Lung (tissue), 16 donors: Measurements from ENCODE around the gene EPB41L4A. TPM values are rescaled to one million over a fixed set of nuclear protein-coding genes. Genes with fewer than 3 reads are reported as not detected.
"Not testable (repeated sequence)": the region's sequence is repeated elsewhere in the genome, so short reads cannot be mapped to it uniquely, and the experiment has no call there.

Source experiments
- ATAC-seq: fragments of 200-7000 bp; cut with Tn5 transposase; one replicate; pipeline ENCODE4 v1.9.1; 2020; ENCODE audit warnings: moderate number of reproducible peaks; ENCODE audit not compliant: insufficient read depth, low FRiP score
- DNase-seq, 3 donors: peaks; one replicate each; pipeline ENCODE4 v3.0.0-alpha.2; 2013 to 2017
- H3K27ac ChIP-seq, 2 donors: one replicate each; pipeline ENCODE4 v1.5.1; 2013; ENCODE audit warnings: mild to moderate bottlenecking in 2 of 2, moderate library complexity in 2 of 2, control low read depth in 1 of 2, inconsistent platforms in 1 of 2, low read depth in 1 of 2, low read length in 1 of 2
- H3K27me3 ChIP-seq, 3 donors: one replicate each; pipeline ENCODE4 v1.5.1; 2013; ENCODE audit warnings: low read length in 2 of 3; ENCODE audit not compliant: control insufficient read depth in 3 of 3, insufficient read depth in 3 of 3
- H3K36me3 ChIP-seq, 4 donors: one replicate each; pipeline ENCODE4 v1.5.1; 2013; ENCODE audit warnings: low read length in 4 of 4, mild to moderate bottlenecking in 1 of 4, moderate library complexity in 1 of 4; ENCODE audit not compliant: control insufficient read depth in 4 of 4, insufficient read depth in 4 of 4
- H3K4me1 ChIP-seq, 5 donors: one replicate each; pipeline ENCODE4 v1.5.1; 2013; ENCODE audit warnings: low read length in 5 of 5, mild to moderate bottlenecking in 2 of 5, moderate library complexity in 1 of 5; ENCODE audit not compliant: control insufficient read depth in 5 of 5, insufficient read depth in 5 of 5
- H3K4me3 ChIP-seq: one replicate; pipeline ENCODE4 v1.5.1; 2013; ENCODE audit warnings: mild to moderate bottlenecking, control low read depth, moderate library complexity
- H3K9ac ChIP-seq, 2 donors: one replicate each; pipeline ENCODE4 v1.5.1; 2013; ENCODE audit warnings: low read length in 2 of 2, control low read depth in 1 of 2; ENCODE audit not compliant: insufficient read depth in 1 of 2
- H3K9me3 ChIP-seq, 4 donors: one replicate each; pipeline ENCODE4 v1.5.1; 2013; ENCODE audit warnings: low read length in 3 of 4, mild to moderate bottlenecking in 1 of 4, moderate library complexity in 1 of 4; ENCODE audit not compliant: control insufficient read depth in 4 of 4, insufficient read depth in 3 of 4
- CTCF ChIP-seq: IDR thresholded peaks from 2 replicates; pipeline ENCODE4 v1.5.1; 2012; ENCODE audit warnings: mild to moderate bottlenecking; ENCODE audit errors: control extremely low read depth, extremely low read depth
- WGBS, 2 donors: extraction: QIAGEN DNeasy Blood & Tissue Kit; methylation state at CpG; one replicate each; pipeline ENCODE4 v1.1.7; 2013; 5-methylcytosine and 5-hydroxymethylcytosine counted together
- long read RNA-seq, 5 donors: transcript quantifications; one replicate each; lab custom pipeline, GENCODE V29; 2026
- polyA plus RNA-seq, 2 donors: library from polyadenylated mRNA; stranded (reverse); fragments of 200-250 nt; gene quantifications; one replicate each; pipeline ENCODE4 v1.2.1, GENCODE V29; 2013
- total RNA-seq, 2 donors: library from RNA; depleted of rRNA in 1 of 2; stranded (reverse); fragments of >200 nt in 1 of 2; gene quantifications; one replicate each; pipeline ENCODE4 v1.2.1, GENCODE V29; 2014 to 2021
- donor health status: control.
- donor health status: control.
- donor health status: Bipolar disorder and iron deficiency.
- donor health status: healthy.
- donor health status: DM: yes; HTN: yes; CAD: no.

EPB41L4A gene
- total RNA-seq: 10 to 100 TPM; 23.0 to 44.5 TPM
- 1 to 10 TPM; 4.6 to 6.7 TPM for polyA plus RNA-seq
- long read RNA-seq, donor 1: 0 reads
- long read RNA-seq, donor 2: 0 reads
- long read RNA-seq, donor 3: 0 reads
- long read RNA-seq, donor 4: 0 reads
- long read RNA-seq, donor 5, partial matches to known transcripts: 0 of 1 reads
- long read RNA-seq, donor 5, other reads (novel, unspliced or antisense): 0 of 1 reads

GRCh38 chr5:112419164-112419985, at the start of gene EPB41L4A:
EPB41L4A (minus strand) TSS chr5:112419277; CDS start chr5:112419039, 238 bp downstream.
- no peaks in the 10 kb centered on the region for H3K36me3 ChIP-seq
- peaks cover 0 to 13% (median 1%) of the 10 kb centered on the region in 5 donors for H3K4me1 ChIP-seq
- H3K9ac ChIP-seq: peak within 1 kb of the TSS; percentile 12 to 67
- H3K9me3 ChIP-seq: no peaks in the 10 kb centered on the region
- peak within 1 kb of the TSS; percentile 82 to 94 for H3K27ac ChIP-seq
- TF ChIP-seq CTCF: no peak
- ATAC-seq (peak; percentile 68), DNase-seq (peak; percentile 71 to 76 (median 74))
- no peaks in the 10 kb centered on the region for H3K27me3 ChIP-seq
- peak within 1 kb of the TSS; percentile 81 for H3K4me3 ChIP-seq
- WGBS, 2 donors: 1% methylated on average over 94 to 103 of the region's 103 CpGs

GRCh38 chr5:112467485-112467884, 48.4 kb upstream of the EPB41L4A start:
- no peaks in the 10 kb centered on the region for H3K4me1 ChIP-seq
- no peak for TF ChIP-seq CTCF
- DNase-seq: no peak
- no peaks in the 10 kb centered on the region for H3K36me3 ChIP-seq
- ATAC-seq: no peak
- H3K27ac ChIP-seq: no peak overlapping the region
- 83 to 89% methylated on average over 1 of the region's 1 CpG for WGBS, 2 donors
- H3K9ac ChIP-seq: no peak overlapping the region
- H3K4me3 ChIP-seq: no peak overlapping the region
- H3K27me3 ChIP-seq: no peaks in the 10 kb centered on the region
- no peaks in the 10 kb centered on the region for H3K9me3 ChIP-seq

- H3K27ac ChIP-seq, H3K36me3 ChIP-seq, H3K9me3 ChIP-seq, H3K27me3 ChIP-seq, H3K9ac ChIP-seq, DNase-seq, H3K4me1 ChIP-seq, ATAC-seq, H3K4me3 ChIP-seq: not testable (repeated sequence)
- 94 to 96% methylated on average over 10 of the region's 10 CpGs for WGBS, 2 donors
These were observed 47.2 kb upstream of the EPB41L4A start for GRCh38 chr5:112466261-112466660.

- DNase-seq, H3K9ac ChIP-seq, H3K4me3 ChIP-seq, H3K4me1 ChIP-seq, H3K27me3 ChIP-seq, H3K27ac ChIP-seq, ATAC-seq, H3K36me3 ChIP-seq, H3K9me3 ChIP-seq: not testable (repeated sequence)
- 93 to 94% methylated on average over 10 of the region's 10 CpGs for WGBS, 2 donors
These were observed 28.2 kb upstream of the EPB41L4A start for GRCh38 chr5:112447187-112447760.
